HL-60 (cell line): ENCODE measurements around the gene MARCHF4.

Experiments used
- DNase-seq, 2 experiments: peaks; one replicate each; pipeline ENCODE4 v3.0.0-alpha.2; 2010 to 2020; ENCODE audit warnings: low read depth in 1 of 2, low spot score in 1 of 2
- H3K27ac ChIP-seq: fragments of 250-450 bp; sonication (Bioruptor Pico); replicated peaks from 2 replicates; pipeline ENCODE4 v1.5.1; 2020; ENCODE audit warnings: mild to moderate bottlenecking, moderate library complexity
- H3K27me3 ChIP-seq: fragments of 250-450 bp; sonication (Bioruptor Pico); 2 replicates; pipeline ENCODE4 v1.5.1; 2021; ENCODE audit warnings: mild to moderate bottlenecking, moderate library complexity; ENCODE audit not compliant: insufficient read depth, poor library complexity, severe bottlenecking
- H3K4me3 ChIP-seq: replicated peaks from 2 replicates; pipeline ENCODE4 v1.5.1; 2011; ENCODE audit warnings: mild to moderate bottlenecking, control low read depth, low read length; ENCODE audit not compliant: insufficient read depth
- CTCF ChIP-seq: IDR thresholded peaks from one replicate; pipeline ENCODE4 v1.5.1; 2011; ENCODE audit warnings: low read length, control low read depth, inconsistent platforms; ENCODE audit not compliant: insufficient read depth
- GABPA ChIP-seq: IDR thresholded peaks from 2 replicates; pipeline ENCODE4 v1.6.1; 2012; ENCODE audit warnings: low read depth
- POLR2AphosphoS5 ChIP-seq: IDR thresholded peaks from 2 replicates; pipeline ENCODE4 v1.6.1; 2012; ENCODE audit warnings: low read depth
- REST ChIP-seq: IDR thresholded peaks from 2 replicates; pipeline ENCODE4 v1.6.1; 2012; ENCODE audit warnings: low read depth; ENCODE audit not compliant: insufficient replicate concordance
- SPI1 ChIP-seq: IDR thresholded peaks from 2 replicates; pipeline ENCODE4 v1.6.1; 2012; ENCODE audit warnings: low read depth, mild to moderate bottlenecking, borderline replicate concordance

MARCHF4 gene

GRCh38 chr2:216392945-216393840, 20.9 kb upstream of the MARCHF4 start:
- Histone ChIP-seq H3K4me3 (no peak overlapping the region), H3K27me3 (no peaks in the 10 kb centered on the region), H3K27ac (no peak overlapping the region)
- TF ChIP-seq REST (no peak), SPI1 (no peak), GABPA (no peak)
- no peak for DNase-seq

GRCh38 chr2:216392018-216392562, 19.8 kb upstream of the MARCHF4 start:
- H3K4me3 ChIP-seq = no peak overlapping the region
- no peak for TF ChIP-seq POLR2AphosphoS5
- TF ChIP-seq SPI1 = no peak
- TF ChIP-seq REST = no peak
- TF ChIP-seq GABPA = no peak
- no peak for TF ChIP-seq CTCF
- no peaks in the 10 kb centered on the region for H3K27me3 ChIP-seq
- DNase-seq = no peak
- H3K27ac ChIP-seq = no peak overlapping the region

GRCh38 chr2:216391401-216391800, 19.1 kb upstream of the MARCHF4 start:
- H3K4me3 ChIP-seq = no peak overlapping the region
- no peak overlapping the region for H3K27ac ChIP-seq
- H3K27me3 ChIP-seq = no peaks in the 10 kb centered on the region
- no peak for DNase-seq
- TF ChIP-seq SPI1 (no peak), CTCF (no peak), REST (no peak), GABPA (no peak), POLR2AphosphoS5 (no peak)
